Activated B cell treated with CpG ODN at 0.5 μM for 24 hours (primary cell): ENCODE data around the gene PIEZO1. TPM values are rescaled to one million over a fixed set of nuclear protein-coding genes. Genes with fewer than 3 reads are reported as not detected.

Source experiments
- ATAC-seq: fragments of 200-7000 bp; cut with Tn5 transposase; one replicate; pipeline ENCODE4 v1.10.0; 2021; ENCODE audit warnings: low read depth, mild to moderate bottlenecking, moderate library complexity
- CTCF ChIA-PET: fragments of 350-600 bp; sonication (Branson Sonifier 250); formaldehyde crosslinking; loops from one replicate; lab custom pipeline; 2021; ENCODE audit warnings: antibody characterized with exemption; lab: Charles Lee
- POLR2A ChIA-PET: fragments of 350-600 bp; sonication (Branson Sonifier 250); formaldehyde crosslinking; loops from one replicate; lab custom pipeline; 2021; ENCODE audit warnings: antibody characterized with exemption; lab: Charles Lee
- DNase-seq: peaks from one replicate; pipeline ENCODE4 v3.0.0; 2022
- H3K27ac Mint-ChIP-seq: one replicate; pipeline ENCODE4 v1.8.0; 2020; ENCODE audit warnings: mixed read lengths
- H3K27me3 Mint-ChIP-seq: one replicate; pipeline ENCODE4 v1.8.0; 2021; ENCODE audit warnings: mixed read lengths
- H3K36me3 Mint-ChIP-seq: one replicate; pipeline ENCODE4 v1.8.0; 2021; ENCODE audit warnings: low read depth, mixed read lengths
- H3K4me1 Mint-ChIP-seq: one replicate; pipeline ENCODE4 v1.8.0; 2021; ENCODE audit warnings: mixed read lengths
- H3K4me3 Mint-ChIP-seq: one replicate; pipeline ENCODE4 v1.8.0; 2020; ENCODE audit warnings: mild to moderate bottlenecking, mixed read lengths
- H3K9me3 Mint-ChIP-seq: one replicate; pipeline ENCODE4 v1.8.0; 2020; ENCODE audit warnings: mixed read lengths
- CTCF ChIP-seq: fragments of 200-600 bp; IDR thresholded peaks from one replicate; pipeline ENCODE4 v1.8.0; 2022; ENCODE audit warnings: antibody characterized with exemption, mild to moderate bottlenecking
- intact Hi-C: fragments of 100-400 bp; cut with micrococcal nuclease; formaldehyde crosslinking; loops from one replicate; pipeline ENCODE4 v1.15.1; 2024
- total RNA-seq: library from RNA; stranded (reverse); gene quantifications from 2 replicates; pipeline ENCODE4 v1.2.3, GENCODE V29; 2022

PIEZO1 gene
- total RNA-seq, 1 donor from 2014 or later: 85.9 TPM

DNA sequence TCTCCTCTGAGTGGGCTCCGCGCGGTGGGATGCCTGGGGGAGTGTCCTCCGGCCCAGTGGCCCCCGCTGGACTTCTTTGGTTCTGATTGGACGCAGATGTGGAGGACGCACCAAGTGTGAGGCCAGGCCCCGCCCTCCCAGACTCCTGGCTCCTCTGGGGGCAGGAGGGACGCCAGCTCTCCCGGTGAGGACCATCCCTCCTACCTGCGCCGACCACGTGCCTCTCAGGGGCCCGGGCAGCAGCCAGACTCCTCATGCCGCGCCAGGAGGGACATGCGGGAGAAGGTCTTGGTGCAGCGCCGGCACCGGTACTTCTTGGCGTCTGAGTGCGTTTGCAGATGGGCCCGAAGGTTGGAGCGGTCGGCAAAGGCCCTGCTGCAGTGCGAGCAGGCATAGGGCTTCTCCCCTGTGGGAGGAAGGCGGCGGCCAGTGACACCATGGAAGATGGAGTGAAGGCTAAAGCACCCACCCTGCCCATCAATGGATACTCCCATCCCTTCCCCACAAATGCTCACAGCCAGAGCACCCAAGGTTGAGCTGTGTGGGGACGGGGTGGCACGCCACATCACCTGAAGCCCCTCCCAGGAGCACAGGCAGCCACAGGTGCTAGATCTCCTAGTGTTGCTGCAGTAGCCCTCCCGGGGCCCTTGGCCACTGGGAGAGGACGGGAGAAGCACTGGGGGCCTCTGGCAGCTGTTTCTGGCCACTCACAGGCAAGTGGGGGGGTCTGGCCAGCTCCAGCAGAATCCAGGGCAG lies 106.6 kb downstream of the PIEZO1 start:
- intact Hi-C loops: no loop called here
- CTCF ChIA-PET: no interaction called here
- peaks cover 25% of the 10 kb centered on the region for H3K4me1 Mint-ChIP-seq
- H3K27ac Mint-ChIP-seq: no peak overlapping the region
- H3K4me3 Mint-ChIP-seq: no peak overlapping the region
- POLR2A ChIA-PET: interaction anchor here (3.8 kb wide), 1 partner anchor 15 kb away, joined by 32 read pairs; the partner anchor contains the start of gene MVD
- ATAC-seq: no peak
- H3K9me3 Mint-ChIP-seq: no peaks in the 10 kb centered on the region
- no peak for TF ChIP-seq CTCF
- no peaks in the 10 kb centered on the region for H3K27me3 Mint-ChIP-seq
- H3K36me3 Mint-ChIP-seq: peaks cover 17% of the 10 kb centered on the region
- DNase-seq: no peak

- DNase-seq: no peak
- ChIA-PET CTCF (no interaction called here), POLR2A (no interaction called here)
- ATAC-seq: no peak
- Mint-ChIP-seq H3K4me1 (peaks cover 21% of the 10 kb centered on the region), H3K36me3 (peaks cover 17% of the 10 kb centered on the region), H3K27me3 (no peaks in the 10 kb centered on the region), H3K27ac (no peak overlapping the region), H3K9me3 (no peaks in the 10 kb centered on the region), H3K4me3 (no peak overlapping the region)
- intact Hi-C loops: no loop called here
- no peak for TF ChIP-seq CTCF
These were observed 107.3 kb downstream of the PIEZO1 start for GRCh38 chr16:88677721-88678120.

GRCh38 chr16:88676502-88677242 lies 108.3 kb downstream of the PIEZO1 start:
- ChIA-PET CTCF (no interaction called here), POLR2A (no interaction called here)

GRCh38 chr16:88673716-88674379 lies 111.2 kb downstream of the PIEZO1 start:
- Mint-ChIP-seq H3K4me1 (no peaks in the 10 kb centered on the region), H3K27ac (no peak overlapping the region), H3K27me3 (no peaks in the 10 kb centered on the region), H3K4me3 (no peak overlapping the region), H3K9me3 (no peaks in the 10 kb centered on the region), H3K36me3 (peaks cover 17% of the 10 kb centered on the region)
- ChIA-PET POLR2A (no interaction called here), CTCF (no interaction called here)
- intact Hi-C loops: no loop called here
- DNase-seq (no peak), ATAC-seq (no peak)
- no peak for TF ChIP-seq CTCF

More at GRCh38 chr16:88676502-88677242, 108.3 kb downstream of the PIEZO1 start:
- no peak for DNase-seq
- intact Hi-C loops: no loop called here
- H3K27ac Mint-ChIP-seq: no peak overlapping the region
- no peaks in the 10 kb centered on the region for H3K27me3 Mint-ChIP-seq
- no peaks in the 10 kb centered on the region for H3K9me3 Mint-ChIP-seq
- no peak for ATAC-seq
- H3K4me1 Mint-ChIP-seq: peaks cover 12% of the 10 kb centered on the region
- H3K4me3 Mint-ChIP-seq: no peak overlapping the region
- no peak for TF ChIP-seq CTCF
- peaks cover 19% of the 10 kb centered on the region for H3K36me3 Mint-ChIP-seq

GRCh38 chr16:88672776-88673175 lies 112.2 kb downstream of the PIEZO1 start:
- DNase-seq (no peak), ATAC-seq (no peak)
- no peaks in the 10 kb centered on the region for H3K27me3 Mint-ChIP-seq
- POLR2A ChIA-PET: no interaction called here
- H3K27ac Mint-ChIP-seq: no peak overlapping the region
- no peaks in the 10 kb centered on the region for H3K9me3 Mint-ChIP-seq
- H3K36me3 Mint-ChIP-seq: peaks cover 18% of the 10 kb centered on the region
- intact Hi-C loops: no loop called here
- no peaks in the 10 kb centered on the region for H3K4me1 Mint-ChIP-seq
- no peak for TF ChIP-seq CTCF
- H3K4me3 Mint-ChIP-seq: no peak overlapping the region
- CTCF ChIA-PET: no interaction called here
